HPDE6-E6E7 (cell line): ENCODE measurements around the gene BCL11B.

ENCODE experiments used
- DNase-seq: peaks from one replicate; pipeline ENCODE4 v3.0.0; 2011; ENCODE audit warnings: missing footprints; ENCODE audit errors: extremely low spot score

The BCL11B gene

DNA sequence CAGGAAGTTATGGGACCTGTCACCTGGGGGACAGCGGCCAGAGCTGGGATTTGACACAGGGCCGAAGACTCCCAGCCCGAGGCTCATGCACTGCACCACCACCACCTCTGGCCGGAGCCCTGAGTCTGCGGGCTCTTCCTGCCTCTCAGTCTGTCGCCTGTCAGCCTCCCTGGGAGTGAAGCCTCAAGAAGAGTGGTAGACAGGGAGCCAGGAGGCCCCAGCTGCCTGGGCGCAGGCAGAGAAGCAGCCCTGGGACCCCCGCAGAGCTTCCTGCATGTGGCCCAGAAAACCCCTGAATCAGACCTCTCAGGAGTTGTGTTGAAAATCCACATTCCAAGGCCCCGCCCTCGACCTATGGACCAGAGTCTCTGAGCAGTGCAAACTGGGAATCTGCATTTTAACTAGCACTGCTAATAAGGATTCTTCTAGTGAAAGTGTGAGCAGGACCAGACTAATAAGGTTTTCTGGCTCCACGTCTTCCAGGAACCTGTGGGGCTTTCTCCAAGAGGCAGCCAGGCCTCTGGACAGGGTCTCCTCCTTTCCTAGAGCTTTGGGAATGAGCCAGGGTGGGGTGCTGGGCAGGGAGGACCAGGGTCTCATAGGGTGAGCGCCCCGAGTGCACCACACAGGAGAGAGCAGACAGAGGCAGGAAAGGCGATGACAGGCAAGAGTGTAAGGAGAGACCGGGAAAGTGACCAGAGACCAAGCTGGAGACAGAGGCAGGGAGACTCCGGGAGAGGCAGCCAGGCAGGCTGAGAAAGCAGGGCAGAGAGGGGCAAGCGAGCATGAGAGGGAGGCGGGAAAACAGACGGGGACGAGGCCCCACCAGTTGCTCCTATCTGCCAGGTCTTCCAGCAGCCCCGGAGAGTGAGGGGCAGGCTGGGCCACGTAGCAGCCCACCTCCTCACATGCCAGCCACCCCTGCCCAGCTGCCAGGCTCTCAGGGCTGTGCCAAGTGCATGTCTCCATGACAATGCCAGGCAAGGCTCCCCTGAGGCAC, 112.4 kb downstream of the BCL11B start:
- DNase-seq: no peak

DNA sequence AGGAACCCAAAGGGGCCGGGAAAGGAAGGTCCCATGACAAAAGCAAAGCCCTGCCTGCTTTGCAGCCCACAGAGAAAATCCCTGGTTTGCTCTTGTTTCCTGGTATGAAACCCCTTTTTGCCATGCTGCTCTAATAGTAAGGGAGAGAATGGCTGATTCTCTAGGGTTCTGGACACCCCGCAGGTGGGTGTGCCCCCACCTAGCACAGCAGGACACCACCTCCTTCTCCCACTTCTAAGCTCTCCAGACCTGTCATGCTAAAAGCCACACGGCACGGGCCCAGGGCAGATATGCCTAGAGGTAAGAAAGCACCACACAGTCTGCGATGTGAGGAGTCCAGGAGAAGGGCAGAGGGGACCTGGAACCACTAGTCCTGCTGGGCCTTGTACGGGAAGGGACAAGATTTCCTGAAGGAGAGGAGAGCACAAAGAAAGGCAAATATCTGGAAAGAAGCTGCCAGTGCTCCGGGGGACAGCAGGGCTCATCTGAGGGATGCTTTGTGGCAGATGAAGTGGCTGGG, 113.3 kb downstream of the BCL11B start:
- no peak for DNase-seq

GRCh38 chr14:99158150-99158549, 113.8 kb downstream of the BCL11B start:
- DNase-seq: no peak

DNA sequence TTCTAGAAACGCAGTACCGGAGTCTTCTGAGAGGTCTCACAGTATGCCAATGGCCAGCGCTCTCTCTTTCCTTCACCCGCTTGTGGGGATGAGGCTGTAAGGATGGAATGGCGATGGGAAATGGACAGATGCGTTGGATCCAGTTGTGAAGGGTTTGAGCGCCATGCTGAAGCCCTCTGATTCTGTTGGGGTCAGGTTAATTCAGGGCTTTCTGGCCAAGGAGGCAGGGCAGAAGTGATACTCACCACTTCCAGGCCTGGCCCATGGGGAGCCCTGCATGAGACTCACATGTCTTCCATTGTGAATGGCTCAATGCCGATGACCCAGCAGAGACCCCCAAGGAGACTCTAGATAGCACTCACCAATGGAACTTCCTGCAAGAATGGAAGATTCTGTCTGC, 114.3 kb downstream of the BCL11B start:
- no peak for DNase-seq

GRCh38 chr14:99157246-99157645, 114.8 kb downstream of the BCL11B start:
- no peak for DNase-seq

GRCh38 chr14:99156814-99157213, 115.2 kb downstream of the BCL11B start:
- no peak for DNase-seq

DNA sequence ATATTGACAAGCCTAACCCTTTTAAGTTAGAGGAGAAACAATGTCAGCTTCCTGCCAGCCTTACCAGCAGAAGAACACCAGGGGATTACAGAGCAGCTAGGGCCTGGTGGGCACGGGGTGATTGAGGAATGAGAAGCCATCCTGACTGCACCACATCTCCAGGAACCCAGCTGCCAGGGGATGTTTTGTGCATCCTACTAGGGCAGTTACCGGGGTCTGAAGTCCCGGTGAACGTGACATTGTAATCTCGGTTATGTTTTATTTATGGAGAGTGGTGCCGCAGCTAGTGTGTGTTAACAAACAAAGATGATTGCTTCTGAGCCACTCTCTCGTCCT, 115.9 kb downstream of the BCL11B start:
- no peak for DNase-seq

DNA sequence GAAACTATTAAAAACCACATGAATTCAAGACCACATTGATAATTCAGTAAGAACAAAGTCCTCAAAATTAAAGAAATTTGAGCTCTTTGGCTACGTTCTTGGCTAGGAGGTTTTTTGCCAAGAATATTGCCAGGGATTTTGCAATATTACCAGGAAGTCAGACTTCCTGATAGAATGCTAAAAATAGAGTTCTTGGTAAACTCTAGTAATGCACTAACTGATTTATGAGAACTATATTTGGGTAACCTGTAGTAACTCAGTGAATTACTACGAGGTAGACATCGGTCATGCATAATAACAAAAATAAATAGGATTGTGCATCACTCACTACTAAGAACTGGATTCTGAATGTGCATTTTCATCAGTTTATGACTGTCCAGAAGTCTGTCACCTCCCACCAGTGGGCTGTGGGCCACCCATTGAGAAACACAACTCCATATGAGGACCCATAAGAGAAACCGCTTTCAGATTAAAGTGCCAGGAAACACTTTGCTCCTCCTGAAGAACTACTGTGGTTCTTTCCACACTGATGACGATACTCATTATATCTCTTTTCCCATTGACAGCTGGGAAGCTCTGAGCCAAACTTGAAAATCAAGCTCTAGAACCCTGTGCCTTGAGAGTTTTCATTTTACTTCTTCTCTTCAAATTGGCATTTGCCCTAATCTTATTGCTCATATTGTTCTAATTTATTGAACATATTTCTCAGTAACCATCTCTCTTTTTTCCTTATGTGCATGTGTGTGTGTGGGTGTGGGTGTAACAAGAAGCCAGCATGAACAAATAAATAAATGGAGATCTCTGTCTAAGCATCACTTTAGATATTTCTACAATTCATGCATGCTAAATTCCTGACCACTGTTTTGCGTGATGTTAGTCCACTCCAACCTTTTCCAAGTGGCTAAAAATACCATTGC, 116.6 kb downstream of the BCL11B start:
- no peak for DNase-seq

- DNase-seq: no peak
These were observed 121.8 kb downstream of the BCL11B start for GRCh38 chr14:99150236-99150635.

DNA sequence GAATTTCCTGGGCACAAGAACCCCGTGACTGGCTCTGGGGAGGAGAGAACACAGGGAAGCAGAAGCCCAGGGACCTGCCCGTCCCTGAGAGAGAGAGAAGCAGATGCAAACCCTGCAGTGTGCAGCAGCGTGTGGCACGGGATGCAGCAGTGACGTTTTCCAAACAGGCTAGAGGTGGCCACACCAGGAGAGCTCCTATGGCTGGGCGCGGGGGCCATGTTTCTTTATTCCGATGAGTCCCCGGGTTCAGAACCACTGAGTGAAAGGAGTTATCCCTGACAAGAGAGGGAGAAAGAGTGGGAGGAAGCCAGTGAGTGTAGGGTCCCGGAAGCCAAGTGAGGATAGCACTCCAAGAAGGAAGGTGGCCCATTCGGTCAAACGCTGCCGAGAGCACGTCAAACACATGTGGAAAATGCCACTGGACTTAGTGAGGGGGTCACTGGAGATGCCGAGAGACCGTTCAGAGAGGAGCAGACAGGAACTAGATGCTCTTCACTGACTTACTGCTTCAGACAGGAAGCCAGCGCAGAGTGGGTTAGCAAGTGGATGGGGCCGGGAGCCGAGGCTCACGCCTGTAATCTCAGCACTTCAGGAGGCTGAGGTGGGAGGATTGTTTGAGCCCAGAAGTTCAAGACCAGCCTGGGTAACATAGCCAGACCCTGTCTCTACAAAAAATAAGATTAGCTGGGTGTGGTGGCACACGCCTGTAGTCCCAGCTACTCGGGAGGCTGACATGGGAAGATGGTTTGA, 123.0 kb downstream of the BCL11B start:
- no peak for DNase-seq

DNA sequence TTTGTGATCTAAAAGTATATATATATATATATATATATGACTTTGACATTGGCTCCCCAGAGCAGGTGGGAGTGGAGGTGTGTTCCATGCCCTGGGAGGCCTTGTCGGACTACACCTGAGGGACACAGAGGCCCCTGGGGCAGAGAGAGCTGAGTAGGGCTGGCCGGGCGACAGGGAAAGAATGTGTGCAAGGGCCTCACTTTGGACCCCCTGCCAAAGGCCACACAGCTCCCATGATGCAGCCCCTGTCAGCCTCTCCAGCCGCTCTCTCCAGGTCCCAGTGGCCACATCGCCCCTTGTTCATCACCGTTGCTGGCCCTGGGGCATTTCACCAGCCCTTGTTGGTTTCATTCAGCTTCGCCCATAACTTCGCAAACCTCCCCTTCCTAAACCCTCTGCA, 123.9 kb downstream of the BCL11B start:
- no peak for DNase-seq

DNA sequence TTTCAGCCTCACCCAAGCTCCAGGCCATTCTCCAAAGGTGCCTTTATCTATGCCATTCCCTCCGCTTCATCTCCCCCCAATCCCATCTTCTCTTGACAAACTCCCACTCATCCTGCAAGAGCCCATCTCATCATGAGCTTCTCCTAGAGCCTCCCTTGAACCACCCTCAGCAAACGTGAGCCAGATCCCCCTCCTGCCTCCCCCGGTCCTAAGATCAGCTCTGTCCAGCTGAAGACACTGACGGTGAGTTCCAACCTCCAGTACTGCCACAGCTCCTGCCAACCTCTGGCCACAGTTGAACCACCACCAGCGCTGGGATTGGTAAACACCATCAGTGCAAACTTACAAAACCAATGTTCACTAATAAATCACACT, 124.6 kb downstream of the BCL11B start:
- no peak for DNase-seq

- DNase-seq: no peak
These were observed 125.2 kb downstream of the BCL11B start for GRCh38 chr14:99146616-99147365.

GRCh38 chr14:99145307-99145706, 126.7 kb downstream of the BCL11B start:
- no peak for DNase-seq

- no peak for DNase-seq
These were observed 128.2 kb downstream of the BCL11B start for GRCh38 chr14:99143793-99144192.

DNA sequence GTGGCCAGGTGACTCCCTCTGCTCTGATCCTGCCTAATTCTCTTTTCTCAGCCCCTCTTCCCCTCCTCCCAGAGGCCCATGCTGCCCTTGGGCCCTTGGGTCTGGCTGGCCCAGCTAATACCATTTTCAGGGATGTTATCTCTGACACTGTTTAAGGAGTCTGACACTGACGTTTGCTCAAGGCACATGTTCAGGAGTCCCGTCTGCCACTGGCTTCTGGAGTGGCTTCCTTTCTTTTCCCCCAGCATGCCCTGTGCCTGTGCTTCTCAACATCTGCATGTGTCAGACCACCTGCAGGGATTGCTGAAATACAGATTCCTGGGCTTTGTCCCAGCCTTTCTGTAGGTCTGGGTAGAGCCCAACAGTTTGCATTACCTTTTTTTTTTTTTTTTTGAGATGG, 128.9 kb downstream of the BCL11B start:
- DNase-seq: no peak

GRCh38 chr14:99141236-99141635, 130.8 kb downstream of the BCL11B start:
- no peak for DNase-seq

GRCh38 chr14:99138999-99139865, 132.8 kb downstream of the BCL11B start:
- DNase-seq: no peak

GRCh38 chr14:99137913-99138571, 134.0 kb downstream of the BCL11B start:
- peak; percentile 15 for DNase-seq
